Muscle layer of colon (tissue), 2 donors: ENCODE measurements around the gene FAM47E.
"Not testable (repeated sequence)": the region's sequence is repeated elsewhere in the genome, so short reads cannot be mapped to it uniquely, and the experiment has no call there.

Experiments
- H3K27ac ChIP-seq: one replicate; pipeline ENCODE4 v1.7.0; 2013; ENCODE audit warnings: low read depth, mild to moderate bottlenecking, low read length, moderate library complexity
- H3K27me3 ChIP-seq, 2 donors: one replicate each; pipeline ENCODE4 v1.7.0; 2013; ENCODE audit warnings: low read length in 2 of 2, mild to moderate bottlenecking in 2 of 2; ENCODE audit not compliant: insufficient read depth in 2 of 2, control insufficient read depth in 1 of 2
- H3K36me3 ChIP-seq: one replicate; pipeline ENCODE4 v1.7.0; 2013; ENCODE audit warnings: mild to moderate bottlenecking, low read length; ENCODE audit not compliant: insufficient read depth
- H3K4me1 ChIP-seq: one replicate; pipeline ENCODE4 v1.7.0; 2013; ENCODE audit warnings: mild to moderate bottlenecking, low read length; ENCODE audit not compliant: insufficient read depth
- H3K4me3 ChIP-seq, 2 donors: one replicate each; pipeline ENCODE4 v1.7.0; 2013; ENCODE audit warnings: low read length in 2 of 2, low read depth in 1 of 2, mild to moderate bottlenecking in 1 of 2, moderate library complexity in 1 of 2
- H3K9ac ChIP-seq: one replicate; pipeline ENCODE4 v1.7.0; 2013; ENCODE audit warnings: low read length
- H3K9me3 ChIP-seq: one replicate; pipeline ENCODE4 v1.7.0; 2013; ENCODE audit warnings: mild to moderate bottlenecking, low read length
- donor health status: abdominal sarcoma.
- donor health status: Adenocarcinoma of cecum.

FAM47E gene

GRCh38 chr4:76233083-76233482 lies 18.4 kb upstream of the FAM47E start:
- no peaks in the 10 kb centered on the region for H3K36me3 ChIP-seq
- H3K27ac ChIP-seq: no peak overlapping the region
- no peak overlapping the region for H3K9ac ChIP-seq
- H3K4me1 ChIP-seq: no peaks in the 10 kb centered on the region
- H3K27me3 ChIP-seq: no peaks in the 10 kb centered on the region
- H3K4me3 ChIP-seq: no peak overlapping the region
- H3K9me3 ChIP-seq: no peaks in the 10 kb centered on the region

- Histone ChIP-seq H3K4me1 (no peaks in the 10 kb centered on the region), H3K9ac (no peak overlapping the region), H3K27ac (no peak overlapping the region), H3K4me3 (no peak overlapping the region), H3K36me3 (no peaks in the 10 kb centered on the region), H3K9me3 (no peaks in the 10 kb centered on the region), H3K27me3 (no peaks in the 10 kb centered on the region)
Observed at GRCh38 chr4:76233529-76233928, 18.0 kb upstream of the FAM47E start.

- H3K9me3 ChIP-seq: no peaks in the 10 kb centered on the region
- H3K4me1 ChIP-seq: no peaks in the 10 kb centered on the region
- no peak overlapping the region for H3K9ac ChIP-seq
- H3K27me3 ChIP-seq: no peaks in the 10 kb centered on the region
- no peaks in the 10 kb centered on the region for H3K36me3 ChIP-seq
- no peak overlapping the region for H3K27ac ChIP-seq
- H3K4me3 ChIP-seq: no peak overlapping the region
Observed at GRCh38 chr4:76233967-76234678, 17.4 kb upstream of the FAM47E start.

DNA sequence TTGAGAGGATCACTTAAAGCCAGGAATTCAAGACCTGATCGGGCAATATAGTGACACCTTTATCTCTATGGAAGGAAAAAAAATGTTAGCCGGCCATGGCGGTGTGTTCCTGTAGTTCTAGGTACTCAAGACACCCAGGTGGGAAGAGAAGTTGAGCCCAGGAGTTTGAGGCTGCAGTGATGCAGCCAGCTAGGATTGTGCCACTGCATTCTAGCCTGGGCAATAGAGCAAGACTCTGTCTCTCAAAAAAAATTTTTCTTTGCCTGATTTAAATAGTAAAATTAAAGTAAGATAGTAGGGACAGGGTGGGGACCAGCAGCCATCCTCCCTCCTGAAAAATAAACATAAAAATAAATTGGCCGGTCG lies 16.9 kb upstream of the FAM47E start:
- Histone ChIP-seq H3K9ac (no peak overlapping the region), H3K4me3 (no peak overlapping the region), H3K27me3 (no peaks in the 10 kb centered on the region), H3K4me1 (no peaks in the 10 kb centered on the region), H3K36me3 (no peaks in the 10 kb centered on the region), H3K27ac (no peak overlapping the region), H3K9me3 (no peaks in the 10 kb centered on the region)

- Histone ChIP-seq H3K36me3 (no peaks in the 10 kb centered on the region), H3K27me3 (no peaks in the 10 kb centered on the region), H3K4me3 (no peak overlapping the region), H3K9ac (no peak overlapping the region), H3K9me3 (no peaks in the 10 kb centered on the region), H3K27ac (no peak overlapping the region), H3K4me1 (no peaks in the 10 kb centered on the region)
Observed at GRCh38 chr4:76235407-76235806, 16.1 kb upstream of the FAM47E start.

DNA sequence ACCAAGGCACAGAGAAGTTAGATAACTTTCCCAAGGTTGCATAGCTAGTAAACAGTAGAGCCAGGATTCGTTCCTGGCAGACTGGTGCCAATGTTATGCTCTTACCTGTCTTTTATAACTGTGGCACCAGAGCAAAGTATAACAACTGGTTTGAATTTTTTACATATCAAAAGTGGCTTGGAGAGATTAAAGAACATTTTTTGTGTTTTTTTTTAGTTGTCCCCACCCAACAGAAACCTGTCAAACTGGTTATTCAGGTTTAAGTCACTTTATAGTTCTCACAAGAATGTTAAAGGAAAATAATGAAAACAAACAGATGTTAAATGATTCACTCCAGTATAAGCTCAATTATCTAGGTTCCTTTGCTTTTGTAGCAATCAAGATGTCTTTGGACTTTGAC lies 15.6 kb upstream of the FAM47E start:
- Histone ChIP-seq H3K4me1 (no peaks in the 10 kb centered on the region), H3K27ac (no peak overlapping the region), H3K27me3 (no peaks in the 10 kb centered on the region)

DNA sequence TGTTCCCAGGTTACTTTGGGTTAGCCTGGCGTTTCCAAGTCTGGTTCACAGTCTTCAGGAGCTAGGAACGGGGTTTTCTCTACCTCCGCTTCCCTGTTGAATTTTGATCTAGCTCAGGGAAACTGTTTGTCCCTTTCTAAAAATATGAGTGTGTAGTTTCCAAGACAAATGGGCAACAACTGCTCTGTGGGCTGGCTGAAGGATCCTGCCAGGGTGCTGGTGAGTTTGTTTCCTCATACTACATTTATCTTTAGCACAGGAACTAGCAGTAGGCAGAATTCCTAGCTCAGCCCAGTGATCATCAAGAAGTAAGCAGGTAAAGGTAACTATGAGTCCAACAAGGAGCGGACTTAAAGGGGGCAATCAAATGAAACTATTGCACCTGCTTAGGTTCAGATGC lies 13.3 kb upstream of the FAM47E start:
- Histone ChIP-seq H3K9me3 (no peaks in the 10 kb centered on the region), H3K4me3 (no peak overlapping the region), H3K27ac (no peak overlapping the region), H3K4me1 (no peaks in the 10 kb centered on the region), H3K27me3 (no peaks in the 10 kb centered on the region), H3K9ac (no peak overlapping the region), H3K36me3 (no peaks in the 10 kb centered on the region)

More for the DNA sequence above, 15.6 kb upstream of the FAM47E start:
- H3K36me3 ChIP-seq: no peaks in the 10 kb centered on the region
- no peak overlapping the region for H3K9ac ChIP-seq
- no peak overlapping the region for H3K4me3 ChIP-seq
- no peaks in the 10 kb centered on the region for H3K9me3 ChIP-seq

- no peaks in the 10 kb centered on the region for H3K36me3 ChIP-seq
- no peak overlapping the region for H3K27ac ChIP-seq
- no peaks in the 10 kb centered on the region for H3K27me3 ChIP-seq
- H3K9ac ChIP-seq: no peak overlapping the region
- H3K4me3 ChIP-seq: no peak overlapping the region
- H3K9me3 ChIP-seq: no peaks in the 10 kb centered on the region
- H3K4me1 ChIP-seq: no peaks in the 10 kb centered on the region
Observed at GRCh38 chr4:76238701-76239100, 12.8 kb upstream of the FAM47E start.

GRCh38 chr4:76240236-76240635 lies 11.3 kb upstream of the FAM47E start:
- Histone ChIP-seq H3K27ac (no peak overlapping the region), H3K27me3 (no peaks in the 10 kb centered on the region), H3K9me3 (no peaks in the 10 kb centered on the region), H3K36me3 (no peaks in the 10 kb centered on the region), H3K4me3 (no peak overlapping the region), H3K4me1 (no peaks in the 10 kb centered on the region), H3K9ac (no peak overlapping the region)

DNA sequence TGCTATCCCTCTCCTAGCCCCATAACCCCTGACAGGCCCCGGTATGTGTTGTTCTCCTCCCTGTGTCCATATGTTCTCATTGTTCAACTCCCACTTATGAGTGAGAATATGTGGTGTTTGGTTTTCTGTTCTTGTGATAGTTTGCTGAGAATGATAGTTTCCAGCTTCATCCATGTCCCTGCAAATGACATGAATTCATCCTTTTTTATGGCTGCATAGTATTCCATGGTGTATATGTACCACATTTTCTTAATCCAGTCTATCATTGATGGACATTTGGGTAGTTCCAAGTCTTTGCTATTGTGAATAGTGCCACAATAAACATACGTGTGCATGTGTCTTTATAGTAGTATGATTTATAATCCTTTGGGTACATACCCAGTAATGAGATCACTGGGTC lies 7.6 kb upstream of the FAM47E start:
- not testable (repeated sequence) for H3K4me3 ChIP-seq, H3K4me1 ChIP-seq, H3K27ac ChIP-seq, H3K9me3 ChIP-seq, H3K9ac ChIP-seq, H3K36me3 ChIP-seq, H3K27me3 ChIP-seq

DNA sequence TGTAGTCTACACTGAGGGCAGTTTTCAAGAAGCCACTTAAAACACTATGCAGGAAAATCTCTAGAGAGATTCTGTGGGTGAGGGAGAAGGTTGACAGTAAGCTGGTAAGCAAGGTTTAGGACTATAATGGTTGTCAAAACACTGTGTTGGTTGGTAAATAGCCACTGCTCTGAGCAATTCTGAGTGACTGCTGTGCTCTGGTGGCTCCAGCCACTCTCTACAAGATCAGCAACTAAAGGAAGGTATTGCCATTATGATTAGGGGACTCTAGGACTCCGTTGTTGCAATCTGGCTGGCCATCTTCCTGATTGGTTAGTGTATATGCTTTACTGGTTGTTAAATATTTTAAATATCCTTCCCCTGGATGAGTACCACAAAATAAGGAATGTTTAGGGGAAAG lies 5.5 kb upstream of the FAM47E start:
- no peak overlapping the region for H3K27ac ChIP-seq
- H3K27me3 ChIP-seq: no peaks in the 10 kb centered on the region
- peaks cover 3% of the 10 kb centered on the region for H3K4me1 ChIP-seq
- H3K9ac ChIP-seq: no peak overlapping the region
- no peak overlapping the region for H3K4me3 ChIP-seq
- H3K36me3 ChIP-seq: no peaks in the 10 kb centered on the region
- H3K9me3 ChIP-seq: no peaks in the 10 kb centered on the region

DNA sequence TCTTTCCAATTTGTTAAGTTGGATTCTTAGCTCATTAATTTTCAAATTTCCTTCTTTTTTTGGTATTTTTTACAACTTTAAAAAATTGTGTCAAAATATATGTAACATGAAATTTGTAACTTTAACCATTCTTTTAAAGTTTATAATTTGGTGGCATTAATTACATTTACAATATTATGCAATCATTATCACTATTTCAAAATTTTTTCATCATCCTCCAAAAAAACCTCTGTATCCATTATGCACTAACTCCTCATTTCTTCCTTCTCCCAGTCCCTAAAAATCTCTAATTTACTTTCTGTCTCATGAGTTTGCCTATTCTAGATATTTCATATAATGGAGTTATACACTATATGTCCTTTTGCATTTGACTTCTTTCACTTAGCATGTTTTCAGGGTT lies 4.7 kb upstream of the FAM47E start:
- H3K27ac ChIP-seq: no peak overlapping the region
- H3K9ac ChIP-seq: no peak overlapping the region
- no peaks in the 10 kb centered on the region for H3K27me3 ChIP-seq
- no peaks in the 10 kb centered on the region for H3K36me3 ChIP-seq
- no peak overlapping the region for H3K4me3 ChIP-seq
- no peaks in the 10 kb centered on the region for H3K9me3 ChIP-seq
- H3K4me1 ChIP-seq: peaks cover 4% of the 10 kb centered on the region
